HepG2 (cell line): ENCODE data around the gene MASP1. TPM values are rescaled to one million over a fixed set of nuclear protein-coding genes. Genes with fewer than 3 reads are reported as not detected.

Experiments
- ATAC-seq: fragments of 200-7000 bp; cut with Tn5 transposase; 3 replicates; pipeline ENCODE4 v1.9.1; 2020; ENCODE audit warnings: mild to moderate bottlenecking, moderate library complexity
- BruUV-seq: library from RNA; stranded (reverse); fragments of 400-500 nt; replicated peaks from 2 replicates; lab custom pipeline; 2021; lab: Mats Ljungman, UMichigan
- CTCF ChIA-PET: fragments of 300-600 bp; formaldehyde crosslinking; extraction: SDS; loops from one replicate; lab custom pipeline; 2021; ENCODE audit warnings: low total read pairs, inconsistent platforms, low intra/inter-chr PET ratio; lab: Yijun Ruan, JAX
- POLR2A ChIA-PET: fragments of 350-600 bp; sonication (Branson Sonifier 250); formaldehyde crosslinking; loops from one replicate; lab custom pipeline; 2020; ENCODE audit warnings: antibody characterized with exemption, inconsistent platforms; lab: Yijun Ruan, JAX
- DNase-seq: peaks from one replicate; pipeline ENCODE4 v3.0.0-alpha.2; 2015; ENCODE audit warnings: low spot score
- FAIRE-seq: peaks from 3 replicates; lab custom pipeline; 2011; peaks lifted over from hg19 to GRCh38; lab: Jason Lieb, UNC
- H2AFZ ChIP-seq: one replicate; pipeline ENCODE4 v1.6.1; 2011; ENCODE audit warnings: low read length, inconsistent platforms
- H3K27ac ChIP-seq: fragments of 300-600 bp; 3 replicates; pipeline ENCODE4 v1.8.0; 2011; ENCODE audit warnings: mixed run types, mild to moderate bottlenecking, mixed read lengths, low read length, inconsistent platforms; ENCODE audit not compliant: insufficient read depth; ENCODE audit errors: extremely low read length
- H3K27me3 ChIP-seq, 2 experiments: fragments of 200-600 bp in 1 of 2; 2 replicates in 1 of 2; 3 replicates in 1 of 2; pipeline versions ENCODE4 v1.6.0 to v1.8.0; 2011; ENCODE audit warnings: low read length in 2 of 2, mild to moderate bottlenecking in 2 of 2, moderate library complexity in 2 of 2, inconsistent platforms in 1 of 2; ENCODE audit not compliant: insufficient read depth in 2 of 2, control insufficient read depth in 1 of 2
- H3K36me3 ChIP-seq, 2 experiments: fragments of 200-600 bp in 1 of 2; replicated peaks in 1 of 2; 2 replicates in 1 of 2; 3 replicates in 1 of 2; pipeline versions ENCODE4 v1.5.1 to v1.8.0; 2011; ENCODE audit warnings: low read length in 2 of 2, inconsistent platforms in 1 of 2; ENCODE audit not compliant: insufficient read depth in 2 of 2, control insufficient read depth in 1 of 2
- H3K4me1 ChIP-seq: 2 replicates; pipeline ENCODE4 v1.5.1; 2012; ENCODE audit warnings: low read length, inconsistent platforms; ENCODE audit not compliant: insufficient read depth
- H3K4me2 ChIP-seq: 2 replicates; pipeline ENCODE4 v1.6.0; 2011; ENCODE audit warnings: low read depth, low read length, inconsistent platforms
- H3K4me3 ChIP-seq, 3 experiments: fragments of 200-600 bp in 1 of 3; sonication (generic), shearing (Covaris generic) in 1 of 3; replicated peaks in 1 of 3; 2 replicates each; pipeline ENCODE4 v1.5.1; 2011 to 2016; ENCODE audit warnings: low read length in 3 of 3, inconsistent platforms in 2 of 3, low read depth in 2 of 3, mild to moderate bottlenecking in 2 of 3, control low read depth in 1 of 3, mixed read lengths in 1 of 3; ENCODE audit not compliant: insufficient read depth in 1 of 3
- H3K79me2 ChIP-seq: one replicate; pipeline ENCODE4 v1.6.1; 2011; ENCODE audit warnings: low read length, inconsistent platforms; ENCODE audit not compliant: insufficient read depth
- H3K9ac ChIP-seq: 2 replicates; pipeline ENCODE4 v1.6.0; 2011; ENCODE audit warnings: mild to moderate bottlenecking, low read depth, low read length, inconsistent platforms; ENCODE audit not compliant: insufficient read depth
- H3K9me3 ChIP-seq: 2 replicates; pipeline ENCODE4 v1.5.1; 2012; ENCODE audit warnings: mild to moderate bottlenecking, low read length
- H4K20me1 ChIP-seq: 2 replicates; pipeline ENCODE4 v1.6.0; 2011; ENCODE audit warnings: inconsistent platforms, mild to moderate bottlenecking, low read length, moderate library complexity; ENCODE audit not compliant: insufficient read depth
- ATAD3A ChIP-seq: sonication (generic); formaldehyde crosslinking; IDR thresholded peaks from 2 replicates; pipeline ENCODE4 v1.4.0; 2020; ENCODE audit warnings: missing genetic modification reagents
- ATF1 ChIP-seq: IDR thresholded peaks from 2 replicates; pipeline ENCODE4 v1.6.1; 2016; ENCODE audit warnings: mild to moderate bottlenecking, control low read depth
- ETV6 ChIP-seq: sonication (generic); formaldehyde crosslinking; conservative IDR thresholded peaks from 2 replicates; pipeline ENCODE4 v1.4.0; 2020; ENCODE audit warnings: missing genetic modification reagents
- HOMEZ ChIP-seq: IDR thresholded peaks from 2 replicates; pipeline ENCODE4 v1.6.1; 2016; ENCODE audit warnings: low read depth
- MIER2 ChIP-seq: IDR thresholded peaks from 2 replicates; pipeline ENCODE4 v1.6.1; 2016; ENCODE audit warnings: missing biosample characterization, missing genetic modification reagents
- REPIN1 ChIP-seq: sonication (generic); formaldehyde crosslinking; IDR thresholded peaks from 2 replicates; pipeline ENCODE4 v1.8.0; 2022; ENCODE audit warnings: missing genetic modification reagents, low read depth, mild to moderate bottlenecking, borderline replicate concordance
- SUZ12 ChIP-seq: fragments of 150-350 bp; IDR thresholded peaks from 2 replicates; pipeline ENCODE4 v1.6.1; 2014; ENCODE audit warnings: low read depth, low read length
- TGIF2 ChIP-seq: IDR thresholded peaks from 2 replicates; pipeline ENCODE4 v1.6.1; 2016; ENCODE audit warnings: control low read depth, missing compliant biosample characterization
- ZBTB1 ChIP-seq: sonication (generic); formaldehyde crosslinking; IDR thresholded peaks from 2 replicates; pipeline ENCODE4 v1.4.0; 2020; ENCODE audit warnings: missing genetic modification reagents, borderline replicate concordance
- ZBTB21 ChIP-seq: sonication (generic); formaldehyde crosslinking; IDR thresholded peaks from 2 replicates; pipeline ENCODE4 v1.4.0; 2020; ENCODE audit warnings: missing genetic modification reagents
- ZBTB42 ChIP-seq: sonication (generic); formaldehyde crosslinking; IDR thresholded peaks from 2 replicates; pipeline ENCODE4 v1.5.0; 2020; ENCODE audit warnings: mild to moderate bottlenecking, missing genetic modification reagents
- ZNF597 ChIP-seq: sonication (generic); formaldehyde crosslinking; IDR thresholded peaks from 2 replicates; pipeline ENCODE4 v1.5.0; 2020; ENCODE audit warnings: missing genetic modification reagents
- ZNF839 ChIP-seq: sonication (generic); formaldehyde crosslinking; IDR thresholded peaks from 2 replicates; pipeline ENCODE4 v1.4.0; 2020; ENCODE audit warnings: missing genetic modification reagents, mild to moderate bottlenecking, borderline replicate concordance
- WGBS: methylation state at CpG from one replicate; pipeline ENCODE4 v1.1.6; 2017; ENCODE audit warnings: low lambda C conversion rate; 5-methylcytosine and 5-hydroxymethylcytosine counted together
- in situ Hi-C: cut with HindIII; loops from 2 replicates; pipeline ENCODE4 v1.10.0; 2017; ENCODE audit warnings: low pct_unique_long_range_greater_than_20kb; ENCODE audit not compliant: extremely low pct_ligation_motif_present
- intact Hi-C: fragments of 100-400 bp; cut with micrococcal nuclease; formaldehyde crosslinking; loops from one replicate; pipeline ENCODE4 v1.10.0; 2022; ENCODE audit not compliant: unreplicated experiment
- polyA plus RNA-seq, 8 experiments: library from polyadenylated mRNA; depleted of rRNA in 3 of 8; stranded (reverse) in 7 of 8; unstranded in 1 of 8; fragments of >200 nt; fragmentation: Illumina TruSeq in 4 of 8; extraction: Trizol in 4 of 8; gene quantifications; 2 replicates each; pipeline versions ENCODE4 v1.2.1 to v1.2.3, GENCODE V29; 2011 to 2016; ENCODE audit warnings: low read depth in 4 of 8, missing spikeins in 1 of 8, mixed read lengths in 1 of 8; ENCODE audit not compliant: insufficient read depth in 1 of 8
- total RNA-seq, 5 experiments: library from RNA; depleted of rRNA; stranded (reverse); fragments of >200 nt; fragmentation: Illumina TruSeq; extraction: Trizol; gene quantifications; 2 replicates each; pipeline ENCODE4 v1.2.3, GENCODE V29; 2016; ENCODE audit warnings: low read depth in 1 of 5
- TF ChIP-seq, protein P1 (sequence below): sonication (generic); formaldehyde crosslinking; conservative IDR thresholded peaks from 2 replicates; pipeline ENCODE4 v1.8.0; 2022; ENCODE audit warnings: mild to moderate bottlenecking, moderate library complexity, missing genetic modification reagents
- TF ChIP-seq, protein P2 (sequence below): IDR thresholded peaks from 2 replicates; pipeline ENCODE4 v1.6.1; 2016; ENCODE audit warnings: missing compliant biosample characterization, missing genetic modification reagents, borderline replicate concordance

The MASP1 gene
- total and polyA plus RNA-seq, 2 of the 13 experiments (the other 11 are each of a cell fraction or from before 2014, with no cell fraction given), result 10.8 to 56.0 TPM

GRCh38 chr3:187328691-187329090 lies 37.2 kb upstream of the MASP1 start:
- H3K9me3 ChIP-seq, result no peaks in the 10 kb centered on the region
- peaks cover 0 to 1% of the 10 kb centered on the region in 2 experiments; a peak in 1 of 5 replicates for H3K27me3 ChIP-seq
- H3K36me3 ChIP-seq, result no peaks in the 10 kb centered on the region
- intact Hi-C loops, result no loop called here
- H3K9ac ChIP-seq, result no peak overlapping the region
- no peak for DNase-seq
- in situ Hi-C loops, result no loop called here
- H3K4me3 ChIP-seq, result no peak overlapping the region
- no peaks in the 10 kb centered on the region for H3K4me1 ChIP-seq
- no peak overlapping the region for H3K4me2 ChIP-seq
- ChIA-PET CTCF (no interaction called here), POLR2A (no interaction called here)
- BruUV-seq, result no TSS peak
- TF ChIP-seq ZNF597 (CRISPR knock-in tag) (no peak), ZNF839 (CRISPR knock-in tag) (no peak)
- H2AFZ ChIP-seq, result no peak overlapping the region
- no peak overlapping the region for H3K27ac ChIP-seq
- FAIRE-seq, result no peak
- H3K79me2 ChIP-seq, result no peaks in the 10 kb centered on the region
- 35% methylated on average over 2 of the region's 3 CpGs for WGBS
- ATAC-seq, result no peak
- no peaks in the 10 kb centered on the region for H4K20me1 ChIP-seq

- Histone ChIP-seq H3K4me1 (no peaks in the 10 kb centered on the region), H3K36me3 (no peaks in the 10 kb centered on the region), H3K27me3 (peaks cover 0 to 1% of the 10 kb centered on the region in 2 experiments; a peak in 1 of 5 replicates), H2AFZ (no peak overlapping the region), H3K4me3 (no peak overlapping the region), H3K4me2 (no peak overlapping the region), H3K79me2 (no peaks in the 10 kb centered on the region), H3K9me3 (no peaks in the 10 kb centered on the region), H3K27ac (no peak overlapping the region), H3K9ac (no peak overlapping the region), H4K20me1 (no peaks in the 10 kb centered on the region)
- no TSS peak for BruUV-seq
- 0% methylated on average over 2 of the region's 2 CpGs for WGBS
- ChIA-PET CTCF (no interaction called here), POLR2A (no interaction called here)
- DNase-seq (no peak), ATAC-seq (no peak), FAIRE-seq (no peak)
- in situ Hi-C loops (no loop called here), intact Hi-C loops (no loop called here)
- TF ChIP-seq HOMEZ (CRISPR knock-in tag), result no peak
- TF ChIP-seq ATAD3A (CRISPR knock-in tag), result no peak
- no peak for TF ChIP-seq ATF1 (CRISPR knock-in tag)
- no peak for TF ChIP-seq MIER2 (CRISPR knock-in tag)
- no peak for TF ChIP-seq ZBTB1
- TF ChIP-seq TGIF2 (CRISPR knock-in tag), result no peak
- no peak for TF ChIP-seq ZBTB21 (CRISPR knock-in tag)
- TF ChIP-seq ZBTB42 (CRISPR knock-in tag), result no peak
- no peak for TF ChIP-seq REPIN1 (CRISPR knock-in tag)
- no peak for TF ChIP-seq SUZ12
- TF ChIP-seq, protein P1, sequence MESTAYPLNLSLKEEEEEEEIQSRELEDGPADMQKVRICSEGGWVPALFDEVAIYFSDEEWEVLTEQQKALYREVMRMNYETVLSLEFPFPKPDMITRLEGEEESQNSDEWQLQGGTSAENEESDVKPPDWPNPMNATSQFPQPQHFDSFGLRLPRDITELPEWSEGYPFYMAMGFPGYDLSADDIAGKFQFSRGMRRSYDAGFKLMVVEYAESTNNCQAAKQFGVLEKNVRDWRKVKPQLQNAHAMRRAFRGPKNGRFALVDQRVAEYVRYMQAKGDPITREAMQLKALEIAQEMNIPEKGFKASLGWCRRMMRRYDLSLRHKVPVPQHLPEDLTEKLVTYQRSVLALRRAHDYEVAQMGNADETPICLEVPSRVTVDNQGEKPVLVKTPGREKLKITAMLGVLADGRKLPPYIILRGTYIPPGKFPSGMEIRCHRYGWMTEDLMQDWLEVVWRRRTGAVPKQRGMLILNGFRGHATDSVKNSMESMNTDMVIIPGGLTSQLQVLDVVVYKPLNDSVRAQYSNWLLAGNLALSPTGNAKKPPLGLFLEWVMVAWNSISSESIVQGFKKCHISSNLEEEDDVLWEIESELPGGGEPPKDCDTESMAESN (CRISPR knock-in tag), result no peak
- TF ChIP-seq, protein P2, sequence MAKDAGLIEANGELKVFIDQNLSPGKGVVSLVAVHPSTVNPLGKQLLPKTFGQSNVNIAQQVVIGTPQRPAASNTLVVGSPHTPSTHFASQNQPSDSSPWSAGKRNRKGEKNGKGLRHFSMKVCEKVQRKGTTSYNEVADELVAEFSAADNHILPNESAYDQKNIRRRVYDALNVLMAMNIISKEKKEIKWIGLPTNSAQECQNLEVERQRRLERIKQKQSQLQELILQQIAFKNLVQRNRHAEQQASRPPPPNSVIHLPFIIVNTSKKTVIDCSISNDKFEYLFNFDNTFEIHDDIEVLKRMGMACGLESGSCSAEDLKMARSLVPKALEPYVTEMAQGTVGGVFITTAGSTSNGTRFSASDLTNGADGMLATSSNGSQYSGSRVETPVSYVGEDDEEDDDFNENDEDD (CRISPR knock-in tag), result no peak
- no peak for TF ChIP-seq ETV6 (CRISPR knock-in tag)
These were observed 36.3 kb upstream of the MASP1 start for GRCh38 chr3:187327845-187328244.
